Measurements from ENCODE around the gene SFXN5. TPM values are rescaled to one million over a fixed set of nuclear protein-coding genes. Genes with fewer than 3 reads are reported as not detected.
"Not testable (repeated sequence)": the region's sequence is repeated elsewhere in the genome, so short reads cannot be mapped to it uniquely, and the experiment has no call there.

Gene SFXN5
- 19.5 TPM for total RNA-seq

- peak; percentile 99 for ATAC-seq
- intact Hi-C loops (cut with DNase I), result loop anchor here (5.0 kb wide), 1 partner anchor 79 kb away; no protein-coding TSS in a partner anchor
These were observed at the start of gene SFXN5 for GRCh38 chr2:73071360-73072128. SFXN5 (minus strand) TSS chr2:73071712; CDS start chr2:73071705, 7 bp downstream.

GRCh38 chr2:73119611-73120239 is 48.2 kb upstream of the SFXN5 start:
- intact Hi-C loops (cut with DNase I); DNase-seq (ENCODE audit: low spot score); ATAC-seq: not testable (repeated sequence)

More at GRCh38 chr2:73071360-73072128, at the start of gene SFXN5:
- peak; percentile 99 for DNase-seq (ENCODE audit: low spot score)

- intact Hi-C loops (cut with DNase I), result no loop called here
- ATAC-seq, result no peak
- DNase-seq (ENCODE audit: low spot score), result no peak
These were observed 45.9 kb upstream of the SFXN5 start for GRCh38 chr2:73117441-73117840.

- no peak for DNase-seq (ENCODE audit: low spot score)
- no peak for ATAC-seq
- intact Hi-C loops (cut with DNase I), result no loop called here
These were observed 44.9 kb upstream of the SFXN5 start for GRCh38 chr2:73116182-73116960.

GRCh38 chr2:73114273-73114867 is 42.9 kb upstream of the SFXN5 start:
- intact Hi-C loops (cut with DNase I), result no loop called here
- ATAC-seq (no peak), DNase-seq (ENCODE audit: low spot score) (no peak)

GRCh38 chr2:73112913-73113854 is 41.7 kb upstream of the SFXN5 start, which contains the start of gene RAB11FIP5:
RAB11FIP5 (minus strand) TSS chr2:73112948; CDS start chr2:73112777, 171 bp downstream.
- DNase-seq (ENCODE audit: low spot score) (peak; percentile 82), ATAC-seq (peak; percentile 86)
- intact Hi-C loops (cut with DNase I), result no loop called here

- DNase-seq (ENCODE audit: low spot score), result peak; percentile 70
- intact Hi-C loops (cut with DNase I), result no loop called here
- ATAC-seq, result peak; percentile 22
These were observed 40.8 kb upstream of the SFXN5 start for GRCh38 chr2:73112026-73112912.

GRCh38 chr2:73111073-73112025 is 39.8 kb upstream of the SFXN5 start:
- peak; percentile 29 for ATAC-seq
- intact Hi-C loops (cut with DNase I), result no loop called here
- no peak for DNase-seq (ENCODE audit: low spot score)

- ATAC-seq, result peak; percentile 3
- intact Hi-C loops (cut with DNase I), result no loop called here
- DNase-seq (ENCODE audit: low spot score), result peak; percentile 50
These were observed 38.9 kb upstream of the SFXN5 start for GRCh38 chr2:73110168-73111072.

GRCh38 chr2:73109431-73110167 is 38.1 kb upstream of the SFXN5 start:
- intact Hi-C loops (cut with DNase I), result no loop called here
- ATAC-seq (no peak), DNase-seq (ENCODE audit: low spot score) (peak; percentile 22)

- DNase-seq (ENCODE audit: low spot score), result peak; percentile 51
- intact Hi-C loops (cut with DNase I), result no loop called here
- ATAC-seq, result peak; percentile 23
These were observed 35.9 kb upstream of the SFXN5 start for GRCh38 chr2:73107211-73107926.

GRCh38 chr2:73106791-73107190 is 35.3 kb upstream of the SFXN5 start:
- intact Hi-C loops (cut with DNase I), result no loop called here
- ATAC-seq, result no peak
- DNase-seq (ENCODE audit: low spot score), result peak; percentile 33

GRCh38 chr2:73105511-73105971 is 34.0 kb upstream of the SFXN5 start:
- intact Hi-C loops (cut with DNase I), result no loop called here
- ATAC-seq (no peak), DNase-seq (ENCODE audit: low spot score) (peak; percentile 19)

- no peak for DNase-seq (ENCODE audit: low spot score)
- intact Hi-C loops (cut with DNase I), result no loop called here
These were observed 33.4 kb upstream of the SFXN5 start for GRCh38 chr2:73104933-73105332.

More at GRCh38 chr2:73104933-73105332, 33.4 kb upstream of the SFXN5 start:
- ATAC-seq, result no peak
